ENCODE measurements around the gene TRAF7. TPM values are rescaled to one million over a fixed set of nuclear protein-coding genes. Genes with fewer than 3 reads are reported as not detected.

The TRAF7 gene
- total and polyA plus RNA-seq, 2 donors (not counting 1 experiment from before 2014, with no cell fraction given) = 46.1 to 50.9 TPM

DNA sequence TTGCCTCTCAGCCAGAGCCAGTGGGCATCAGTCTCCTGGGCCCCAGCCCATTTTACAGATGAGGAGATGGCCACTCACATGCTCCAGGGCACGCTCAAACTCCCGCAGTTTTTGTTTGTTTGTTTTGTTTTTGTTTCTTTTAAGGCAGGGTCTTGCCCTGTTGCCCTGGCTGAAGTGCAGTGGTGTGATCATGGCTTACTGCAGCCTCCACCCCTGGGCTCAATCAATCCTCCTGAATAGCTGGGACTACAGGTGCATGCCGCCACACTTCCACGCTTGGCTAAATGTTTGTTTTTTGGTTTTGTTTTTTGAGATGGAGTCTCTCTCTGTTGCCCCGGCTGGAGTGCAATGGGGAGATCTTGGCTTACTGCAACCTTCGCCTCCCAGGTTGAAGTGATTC is 71.3 kb downstream of the TRAF7 start:
- no peak overlapping the region for H3K9ac ChIP-seq (ENCODE audit: low read length)
- Mint-ChIP-seq H3K4me3 (no peak overlapping the region), H3K27me3 (no peaks in the 10 kb centered on the region), H3K27ac (no peak overlapping the region), H3K4me1 (peaks cover 25% of the 10 kb centered on the region), H3K9me3 (ENCODE audit: insufficient read depth) (no peaks in the 10 kb centered on the region)
- no peak overlapping the region for H3K4me3 ChIP-seq (ENCODE audit: control extremely low read depth in 1 of 5, extremely low read depth in 1 of 5, insufficient read depth in 1 of 5, low read depth in 2 of 5, low read length in 4 of 5)
- peaks cover 0 to 2% (median 0%) of the 10 kb centered on the region in 3 donors for H3K9me3 ChIP-seq (ENCODE audit: control extremely low read depth in 1 of 3, control insufficient read depth in 2 of 3, insufficient read depth in 1 of 3, low read length in 2 of 3)
- CTCF ChIA-PET = interaction anchor here (0.8 kb wide), 1 partner anchor 24 kb away, joined by 3 read pairs; the partner anchor contains the start of gene ECI1
- no peak for DNase-seq
- intact Hi-C loops (cut with micrococcal nuclease) = no loop called here
- TF ChIP-seq EZH2 (IDR thresholded peaks at IDR 0.05; ENCODE audit: borderline replicate concordance, insufficient read depth, low read depth, low read length, poor library complexity, severe bottlenecking) = no peak
- TF ChIP-seq, protein P1, sequence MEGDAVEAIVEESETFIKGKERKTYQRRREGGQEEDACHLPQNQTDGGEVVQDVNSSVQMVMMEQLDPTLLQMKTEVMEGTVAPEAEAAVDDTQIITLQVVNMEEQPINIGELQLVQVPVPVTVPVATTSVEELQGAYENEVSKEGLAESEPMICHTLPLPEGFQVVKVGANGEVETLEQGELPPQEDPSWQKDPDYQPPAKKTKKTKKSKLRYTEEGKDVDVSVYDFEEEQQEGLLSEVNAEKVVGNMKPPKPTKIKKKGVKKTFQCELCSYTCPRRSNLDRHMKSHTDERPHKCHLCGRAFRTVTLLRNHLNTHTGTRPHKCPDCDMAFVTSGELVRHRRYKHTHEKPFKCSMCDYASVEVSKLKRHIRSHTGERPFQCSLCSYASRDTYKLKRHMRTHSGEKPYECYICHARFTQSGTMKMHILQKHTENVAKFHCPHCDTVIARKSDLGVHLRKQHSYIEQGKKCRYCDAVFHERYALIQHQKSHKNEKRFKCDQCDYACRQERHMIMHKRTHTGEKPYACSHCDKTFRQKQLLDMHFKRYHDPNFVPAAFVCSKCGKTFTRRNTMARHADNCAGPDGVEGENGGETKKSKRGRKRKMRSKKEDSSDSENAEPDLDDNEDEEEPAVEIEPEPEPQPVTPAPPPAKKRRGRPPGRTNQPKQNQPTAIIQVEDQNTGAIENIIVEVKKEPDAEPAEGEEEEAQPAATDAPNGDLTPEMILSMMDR (IDR thresholded peaks at IDR 0.05) = no peak
- WGBS (ENCODE audit: insufficient coverage) = 96% methylated on average over 3 of the region's 6 CpGs
- POLR2A ChIA-PET = interaction anchor here (0.7 kb wide), 1 partner anchor 257 kb away, joined by 6 read pairs; no protein-coding TSS in a partner anchor
- H3K36me3 ChIP-seq (replicated peaks in 1 of 2; ENCODE audit: control extremely low read depth in 1 of 2, control insufficient read depth in 1 of 2, extremely low read depth in 1 of 2, insufficient read depth in 2 of 2, low read length in 1 of 2) = peaks cover 0 to 30% of the 10 kb centered on the region in 2 experiments
- H3K27me3 ChIP-seq (replicated peaks in 1 of 4; ENCODE audit: control extremely low read depth in 1 of 4, control insufficient read depth in 3 of 4, insufficient read depth in 4 of 4, low read length in 3 of 4) = no peaks in the 10 kb centered on the region
- no peak overlapping the region for H2AFZ ChIP-seq (ENCODE audit: insufficient read depth, low read depth, low read length, poor library complexity, severe bottlenecking)
- peaks cover 6 to 16% of the 10 kb centered on the region in 2 donors for H3K4me1 ChIP-seq (ENCODE audit: control insufficient read depth in 2 of 2, insufficient read depth in 2 of 2, low read length in 2 of 2)
- no peak overlapping the region for H3K4me2 ChIP-seq (replicated peaks; ENCODE audit: low read depth, low read length, poor library complexity, severe bottlenecking)
- no peak overlapping the region for H3K27ac ChIP-seq (ENCODE audit: low read length in 2 of 2)
- peaks cover 48% of the 10 kb centered on the region for H3K79me2 ChIP-seq (ENCODE audit: control insufficient read depth, insufficient read depth, low read length)
- H4K20me1 ChIP-seq (ENCODE audit: control insufficient read depth, insufficient read depth, low read length, poor library complexity, severe bottlenecking) = peaks cover 48% of the 10 kb centered on the region
- ATAC-seq (ENCODE audit: low read depth) = no peak

Small RNA genes lying within 50 kb of the gene (small RNA-seq; reads per million reads assigned to genes)
- not detected for gene MIR3180-5 (ENCODE audit: insufficient read length, low read depth, low replicate concordance)
- gene MIR4516 (ENCODE audit: insufficient read length, low read depth, low replicate concordance) = not detected
- gene RF00019 (ENCODE audit: insufficient read length, low read depth, low replicate concordance) = not detected
- not detected for gene SNORD60 (ENCODE audit: insufficient read length, low read depth, low replicate concordance)

Other genes starting within 250 kb of the TRAF7 start
- not detected in 2 replicates for gene HS3ST6, start 237.4 kb upstream of the TRAF7 start, total RNA-seq
- not detected in 2 replicates for gene HS3ST6, start 237.4 kb upstream of the TRAF7 start, polyA plus RNA-seq
- 15.2 and 17.5 TPM in 2 replicates for gene MSRB1, start 212.6 kb upstream of the TRAF7 start, total RNA-seq
- 4.4 and 8.5 TPM in 2 replicates for gene MSRB1, start 212.6 kb upstream of the TRAF7 start, polyA plus RNA-seq
- not detected in 2 replicates for gene RPL3L, start 201.1 kb upstream of the TRAF7 start, total RNA-seq
- gene RPL3L, start 201.1 kb upstream of the TRAF7 start, polyA plus RNA-seq = not detected in 2 replicates
- gene NDUFB10, start 196.2 kb upstream of the TRAF7 start, total RNA-seq = 63.7 and 70.4 TPM in 2 replicates
- 76.9 and 92.6 TPM in 2 replicates for gene NDUFB10, start 196.2 kb upstream of the TRAF7 start, polyA plus RNA-seq
- gene RPS2, start 191.0 kb upstream of the TRAF7 start, total RNA-seq = 3,155 and 3,261 TPM in 2 replicates
- 4,202 and 6,138 TPM in 2 replicates for gene RPS2, start 191.0 kb upstream of the TRAF7 start, polyA plus RNA-seq
- gene RNF151, start 188.9 kb upstream of the TRAF7 start, total RNA-seq = 0.36 and 0.76 TPM in 2 replicates
- 0.13 and 0.27 TPM in 2 replicates for gene RNF151, start 188.9 kb upstream of the TRAF7 start, polyA plus RNA-seq
- 31.9 and 32.2 TPM in 2 replicates for gene TBL3, start 183.7 kb upstream of the TRAF7 start, total RNA-seq
- 41.2 and 52.2 TPM in 2 replicates for gene TBL3, start 183.7 kb upstream of the TRAF7 start, polyA plus RNA-seq
- 0.49 and 0.74 TPM in 2 replicates for gene NOXO1, start 174.3 kb upstream of the TRAF7 start, total RNA-seq
- gene NOXO1, start 174.3 kb upstream of the TRAF7 start, polyA plus RNA-seq = 0.30 and 1.0 TPM in 2 replicates
- 28.2 and 30.4 TPM in 2 replicates for gene GFER, start 171.6 kb upstream of the TRAF7 start, total RNA-seq
- 15.6 and 16.1 TPM in 2 replicates for gene GFER, start 171.6 kb upstream of the TRAF7 start, polyA plus RNA-seq
- gene SYNGR3, start 165.8 kb upstream of the TRAF7 start, total RNA-seq = 19.8 and 20.8 TPM in 2 replicates
- gene SYNGR3, start 165.8 kb upstream of the TRAF7 start, polyA plus RNA-seq = 19.5 and 28.7 TPM in 2 replicates
- 49.5 and 50.3 TPM in 2 replicates for gene ZNF598, start 146.0 kb upstream of the TRAF7 start, total RNA-seq
- 61.1 and 61.5 TPM in 2 replicates for gene ZNF598, start 146.0 kb upstream of the TRAF7 start, polyA plus RNA-seq
- 0.70 and 1.7 TPM in 2 replicates for gene NPW, start 136.0 kb upstream of the TRAF7 start, total RNA-seq
- 0.13 and 0.36 TPM in 2 replicates for gene NPW, start 136.0 kb upstream of the TRAF7 start, polyA plus RNA-seq
- gene NHERF2, start 128.9 kb upstream of the TRAF7 start, total RNA-seq = 1.9 and 2.2 TPM in 2 replicates
- gene NHERF2, start 128.9 kb upstream of the TRAF7 start, polyA plus RNA-seq = 1.5 and 1.8 TPM in 2 replicates
- 14.1 and 17.5 TPM in 2 replicates for gene NTHL1, start 107.9 kb upstream of the TRAF7 start, total RNA-seq
- 20.1 and 27.6 TPM in 2 replicates for gene NTHL1, start 107.9 kb upstream of the TRAF7 start, polyA plus RNA-seq
- gene TSC2, start 107.8 kb upstream of the TRAF7 start, total RNA-seq = 188 and 194 TPM in 2 replicates
- 128 and 134 TPM in 2 replicates for gene TSC2, start 107.8 kb upstream of the TRAF7 start, polyA plus RNA-seq
- 103 and 116 TPM in 2 replicates for gene PKD1, start 19.9 kb upstream of the TRAF7 start, total RNA-seq
- gene PKD1, start 19.9 kb upstream of the TRAF7 start, polyA plus RNA-seq = 97.6 and 100 TPM in 2 replicates
- gene RAB26, start 7.2 kb upstream of the TRAF7 start, total RNA-seq = 0.58 and 0.62 TPM in 2 replicates
- gene RAB26, start 7.2 kb upstream of the TRAF7 start, polyA plus RNA-seq = 0.95 and 1.2 TPM in 2 replicates
- gene CASKIN1, start 40.8 kb downstream of the TRAF7 start, total RNA-seq = 0.05 TPM in 1 of 2 replicates, not detected in the other
- gene CASKIN1, start 40.8 kb downstream of the TRAF7 start, polyA plus RNA-seq = 0.01 TPM in 1 of 2 replicates, not detected in the other
- gene MLST8, start 49.7 kb downstream of the TRAF7 start, total RNA-seq = 36.1 and 39.0 TPM in 2 replicates
- 107 and 112 TPM in 2 replicates for gene MLST8, start 49.7 kb downstream of the TRAF7 start, polyA plus RNA-seq
- gene BRICD5, start 55.1 kb downstream of the TRAF7 start, total RNA-seq = 13.1 and 18.3 TPM in 2 replicates
- 11.9 and 16.8 TPM in 2 replicates for gene BRICD5, start 55.1 kb downstream of the TRAF7 start, polyA plus RNA-seq
- gene PGP, start 59.1 kb downstream of the TRAF7 start, total RNA-seq = 15.1 and 16.5 TPM in 2 replicates
- 13.4 and 15.4 TPM in 2 replicates for gene PGP, start 59.1 kb downstream of the TRAF7 start, polyA plus RNA-seq
- 41.8 and 43.0 TPM in 2 replicates for gene E4F1, start 67.8 kb downstream of the TRAF7 start, total RNA-seq
- 70.9 and 76.2 TPM in 2 replicates for gene E4F1, start 67.8 kb downstream of the TRAF7 start, polyA plus RNA-seq
- gene DNASE1L2, start 80.7 kb downstream of the TRAF7 start, total RNA-seq = 1.1 and 1.6 TPM in 2 replicates
- 1.6 TPM in 2 replicates for gene DNASE1L2, start 80.7 kb downstream of the TRAF7 start, polyA plus RNA-seq
- gene ECI1, start 95.8 kb downstream of the TRAF7 start, total RNA-seq = 38.4 and 46.4 TPM in 2 replicates
- gene ECI1, start 95.8 kb downstream of the TRAF7 start, polyA plus RNA-seq = 26.2 and 34.3 TPM in 2 replicates
- gene RNPS1, start 112.3 kb downstream of the TRAF7 start, total RNA-seq = 209 and 210 TPM in 2 replicates
- gene RNPS1, start 112.3 kb downstream of the TRAF7 start, polyA plus RNA-seq = 230 and 265 TPM in 2 replicates
- 5.1 and 5.4 TPM in 2 replicates for gene ABCA3, start 184.9 kb downstream of the TRAF7 start, total RNA-seq
- 2.4 and 3.1 TPM in 2 replicates for gene ABCA3, start 184.9 kb downstream of the TRAF7 start, polyA plus RNA-seq